Stimulated activated CD8-positive, alpha-beta memory T cell treated with anti-CD3 and anti-CD28 coated beads, Interleukin-15, amount 100 ng/mL, for 48 hours (primary cell): Measurements from ENCODE around the gene ANKS1A.
"Not testable (repeated sequence)": the region's sequence is repeated elsewhere in the genome, so short reads cannot be mapped to it uniquely, and the experiment has no call there.

Experiments
- DNase-seq, 2 donors: peaks; one replicate each; pipeline ENCODE4 v3.0.0-alpha.2; 2020; ENCODE audit warnings: low read depth in 2 of 2

Gene ANKS1A

DNA sequence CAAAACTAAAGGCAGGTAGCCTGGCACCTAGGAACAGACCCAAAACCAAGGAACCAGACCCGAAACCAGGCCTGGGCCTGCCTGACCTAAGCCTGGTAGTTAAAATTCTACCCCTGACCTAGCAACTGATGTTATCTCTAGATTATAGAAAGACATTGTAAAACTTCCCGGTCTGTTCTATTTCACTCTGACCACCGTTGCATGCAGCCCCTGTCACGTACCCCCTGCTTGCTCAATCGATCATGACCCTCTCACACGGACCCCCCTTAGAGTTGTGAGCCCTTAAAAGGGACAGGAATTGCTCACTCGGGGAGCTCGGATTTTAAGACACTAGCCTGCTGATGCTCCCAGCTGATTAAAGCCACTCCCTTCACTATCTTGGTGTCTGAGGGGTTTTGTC is 109.4 kb downstream of the ANKS1A start:
- not testable (repeated sequence) for DNase-seq

DNA sequence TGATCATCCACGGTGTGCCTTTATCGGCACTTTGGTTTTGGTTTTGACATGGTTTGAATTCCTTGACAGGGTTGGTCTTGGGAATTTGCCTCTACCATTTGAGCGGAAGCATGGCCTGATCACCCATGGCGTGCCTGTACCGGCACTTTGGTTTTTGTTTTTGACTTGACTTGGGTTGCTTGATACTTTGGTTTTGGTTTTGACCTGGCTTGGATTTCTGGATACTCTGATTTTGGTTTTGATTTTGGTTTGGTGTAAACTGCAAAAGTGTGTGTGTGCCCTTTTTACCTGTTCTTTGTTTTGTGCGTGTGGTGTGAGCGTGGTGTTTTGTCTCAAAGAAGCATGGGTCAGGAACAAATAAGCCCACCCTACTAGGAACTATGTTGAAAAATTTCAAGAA is 110.1 kb downstream of the ANKS1A start:
- DNase-seq: not testable (repeated sequence)

GRCh38 chr6:34999962-35000361 is 110.9 kb downstream of the ANKS1A start:
- not testable (repeated sequence) for DNase-seq

DNA sequence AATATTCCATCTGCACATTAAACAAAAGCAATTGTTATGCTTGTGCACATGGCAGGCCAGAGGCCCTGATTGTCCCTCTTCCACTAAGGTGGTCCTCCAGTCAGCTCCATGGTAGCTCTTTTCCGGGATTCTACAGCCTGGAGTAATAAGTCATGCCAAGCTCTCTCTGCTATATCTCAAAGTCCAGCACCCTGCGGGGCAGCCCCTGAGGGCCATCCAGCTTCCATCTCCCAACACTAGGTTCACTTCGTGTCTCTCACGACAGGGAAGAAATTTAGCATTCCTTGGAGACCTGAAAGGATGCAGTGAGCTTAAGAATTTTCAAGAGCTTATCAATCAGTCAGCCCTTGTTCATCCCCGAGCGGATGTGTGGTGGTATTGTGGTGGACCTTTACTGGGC is 112.3 kb downstream of the ANKS1A start:
- DNase-seq: not testable (repeated sequence)

- DNase-seq: not testable (repeated sequence)
These were observed 115.0 kb downstream of the ANKS1A start for GRCh38 chr6:35003886-35004530.

GRCh38 chr6:35007016-35007415 is 118.0 kb downstream of the ANKS1A start:
- no peak for DNase-seq

DNA sequence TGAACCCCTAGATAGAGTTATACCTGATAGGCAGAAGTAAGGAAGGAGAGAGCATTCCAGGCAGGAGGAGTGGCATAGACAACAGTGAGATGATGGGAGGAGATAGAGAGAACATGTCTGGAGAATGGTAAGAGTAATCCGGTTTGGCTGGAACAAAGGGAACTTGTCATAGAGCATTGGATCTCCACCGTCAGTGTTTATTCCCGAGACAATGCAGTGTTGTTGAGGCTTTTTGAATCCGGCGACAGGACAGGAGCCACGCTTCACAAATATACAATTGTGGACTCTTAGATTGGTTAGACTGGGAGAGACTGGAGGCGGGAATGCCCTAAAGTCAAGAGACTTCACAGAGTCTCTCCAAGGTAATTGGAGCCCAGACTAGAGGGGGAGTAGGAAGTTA is 119.8 kb downstream of the ANKS1A start:
- DNase-seq: no peak

DNA sequence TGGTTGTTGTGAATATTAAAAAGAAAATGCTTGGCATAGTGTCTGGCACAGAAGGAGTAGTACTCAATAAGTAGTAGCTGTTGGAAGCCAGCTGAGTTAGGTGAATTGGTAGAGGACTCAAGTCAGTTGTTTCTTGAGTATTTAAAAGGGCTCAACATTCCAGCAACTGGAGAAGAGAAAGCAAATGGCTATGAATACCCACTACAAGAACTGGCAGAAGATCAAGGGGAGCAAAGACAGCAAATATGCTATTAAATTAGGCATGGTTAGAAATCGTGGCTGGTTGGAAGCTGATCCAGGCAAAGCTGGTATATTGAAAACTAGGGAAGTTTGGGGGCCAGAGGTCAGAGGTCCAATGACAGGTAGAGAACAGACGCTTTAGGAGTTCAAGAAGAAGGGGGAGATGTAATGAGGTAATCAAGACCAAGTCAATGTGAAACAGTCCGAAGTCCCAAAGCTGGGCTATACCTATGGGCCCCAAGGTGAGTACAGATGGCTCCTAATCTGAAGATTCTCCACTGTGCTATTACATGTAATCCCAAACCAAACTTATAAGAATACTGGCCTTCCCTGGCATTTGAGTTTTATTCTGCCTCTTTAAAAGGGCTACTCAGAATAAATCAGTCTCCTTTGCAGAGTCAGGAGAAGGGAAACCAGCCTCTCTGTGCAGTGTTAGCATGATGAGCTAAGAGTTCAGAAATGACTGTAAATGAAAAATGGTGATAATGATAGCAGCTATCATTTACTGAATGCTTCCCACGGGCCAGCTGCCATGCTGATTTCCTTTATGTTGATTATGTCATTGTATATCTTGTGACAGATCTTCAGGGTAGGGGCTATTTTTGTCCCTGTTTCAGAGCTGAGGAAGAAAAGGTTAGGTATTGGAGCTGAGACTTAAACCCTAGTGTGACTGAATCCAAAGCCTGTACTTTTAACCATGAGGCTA is 122.3 kb downstream of the ANKS1A start:
- DNase-seq: no peak

DNA sequence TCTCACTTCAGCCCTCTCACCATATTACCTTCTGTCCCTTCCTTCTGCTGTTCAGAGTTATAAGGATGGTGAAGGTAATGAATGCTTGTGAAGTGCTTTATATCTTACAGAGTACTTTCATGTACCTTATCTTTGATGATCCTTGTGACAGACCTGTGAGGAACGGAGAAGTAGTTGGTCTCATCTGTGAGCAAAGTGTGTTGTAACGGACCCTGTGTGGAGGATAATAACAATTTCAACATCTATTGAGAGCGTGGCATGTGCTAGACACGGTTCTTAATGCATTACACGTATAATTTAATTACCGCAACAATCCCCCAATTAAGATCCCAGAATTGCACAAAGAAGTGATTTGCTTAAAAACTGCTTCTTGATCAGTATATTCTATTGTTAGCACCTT is 124.6 kb downstream of the ANKS1A start:
- DNase-seq: no peak

- DNase-seq: no peak
These were observed 125.3 kb downstream of the ANKS1A start for GRCh38 chr6:35014341-35014740.

GRCh38 chr6:35014786-35015185 is 125.7 kb downstream of the ANKS1A start:
- DNase-seq: no peak

- no peak for DNase-seq
These were observed 126.4 kb downstream of the ANKS1A start for GRCh38 chr6:35015476-35015875.

GRCh38 chr6:35015996-35016395 is 126.9 kb downstream of the ANKS1A start:
- DNase-seq: no peak

DNA sequence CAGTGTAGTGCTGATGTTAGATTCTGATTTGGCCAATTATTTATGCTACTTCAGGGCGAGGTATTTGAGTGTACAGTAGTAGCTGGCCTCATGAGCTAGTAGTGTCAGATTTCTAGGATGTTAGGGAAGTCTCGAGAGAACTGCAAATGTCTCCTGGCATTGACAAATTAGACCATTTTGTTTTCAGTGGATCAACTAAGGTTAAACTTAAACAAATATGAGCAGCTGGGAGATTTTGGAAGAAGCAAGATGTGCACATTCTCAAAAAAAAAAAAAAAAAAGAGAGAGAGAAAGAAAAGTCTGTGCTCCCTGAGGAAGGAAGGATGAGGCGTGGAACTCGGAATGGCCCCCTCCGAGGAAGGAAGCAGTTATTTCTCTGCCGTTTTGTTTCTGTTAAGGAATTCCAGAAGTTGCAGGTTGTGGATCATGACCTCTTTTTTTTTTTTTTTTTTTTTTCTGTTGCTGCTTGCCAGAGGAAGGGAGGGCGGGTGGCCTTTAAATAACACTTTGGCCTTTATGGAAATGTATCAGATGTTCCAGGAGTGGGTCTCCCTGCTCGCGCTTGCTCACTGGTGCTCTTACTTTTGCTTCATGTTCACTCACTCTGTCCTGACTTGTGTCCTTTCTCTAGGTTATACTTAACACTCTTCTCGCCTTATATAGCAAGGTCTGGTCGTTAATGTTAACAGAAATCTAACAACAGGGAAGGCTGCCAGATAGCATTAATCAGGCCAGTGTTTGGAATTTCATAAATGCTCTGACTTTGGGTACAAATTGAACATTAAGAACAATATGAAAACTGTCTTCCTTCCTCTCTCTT is 127.7 kb downstream of the ANKS1A start:
- no peak for DNase-seq

DNA sequence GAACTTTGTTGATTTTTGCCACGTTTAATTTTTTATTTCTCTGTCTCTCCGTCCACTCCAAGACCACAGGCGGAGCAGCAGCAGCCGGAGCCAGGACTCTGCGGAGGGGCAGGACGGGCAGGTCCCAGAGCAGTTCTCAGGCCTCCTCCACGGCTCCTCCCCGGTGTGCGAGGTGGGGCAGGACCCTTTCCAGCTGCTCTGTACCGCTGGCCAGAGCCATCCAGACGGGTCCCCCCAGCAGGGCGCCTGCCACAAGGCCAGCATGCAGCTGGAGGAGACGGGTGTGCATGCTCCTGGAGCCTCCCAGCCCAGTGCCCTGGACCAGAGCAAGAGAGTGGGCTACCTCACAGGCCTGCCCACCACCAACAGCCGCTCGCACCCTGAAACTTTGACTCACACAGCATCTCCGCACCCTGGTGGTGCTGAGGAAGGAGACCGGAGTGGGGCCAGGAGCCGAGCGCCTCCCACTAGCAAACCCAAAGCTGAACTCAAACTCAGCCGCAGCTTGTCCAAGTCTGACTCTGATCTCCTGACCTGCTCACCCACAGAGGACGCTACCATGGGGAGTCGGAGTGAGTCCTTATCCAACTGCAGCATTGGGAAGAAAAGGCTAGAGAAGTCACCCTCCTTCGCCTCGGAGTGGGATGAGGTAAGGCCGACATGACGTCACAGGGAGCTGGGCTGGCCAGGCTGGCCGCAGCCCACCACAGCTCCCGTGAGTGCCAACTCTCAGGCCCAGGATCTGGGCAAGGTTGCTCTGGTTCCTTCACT is 128.5 kb downstream of the ANKS1A start:
- DNase-seq: no peak

GRCh38 chr6:35018182-35018519 is 129.1 kb downstream of the ANKS1A start:
- no peak for DNase-seq

- DNase-seq: no peak
These were observed 129.7 kb downstream of the ANKS1A start for GRCh38 chr6:35018746-35019145.

DNA sequence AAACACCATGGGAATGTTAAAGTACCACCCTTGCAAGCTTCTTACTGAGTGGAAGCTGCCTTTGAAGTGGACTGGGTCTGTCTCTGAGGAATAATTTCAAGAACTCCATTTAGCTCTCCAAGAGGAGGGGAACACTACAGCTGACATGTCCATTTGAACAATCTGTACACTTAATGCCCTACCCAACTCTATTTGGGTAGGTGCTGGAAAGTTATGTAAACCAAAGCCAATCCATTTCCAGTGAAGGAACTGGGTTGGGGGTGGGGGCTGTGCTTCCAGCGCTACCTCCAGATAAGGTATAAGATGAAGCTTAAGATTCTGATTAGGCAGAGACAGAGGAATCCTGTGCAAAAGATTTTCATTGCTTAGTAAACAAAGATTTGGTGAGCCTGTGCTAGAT is 130.1 kb downstream of the ANKS1A start:
- no peak for DNase-seq

DNA sequence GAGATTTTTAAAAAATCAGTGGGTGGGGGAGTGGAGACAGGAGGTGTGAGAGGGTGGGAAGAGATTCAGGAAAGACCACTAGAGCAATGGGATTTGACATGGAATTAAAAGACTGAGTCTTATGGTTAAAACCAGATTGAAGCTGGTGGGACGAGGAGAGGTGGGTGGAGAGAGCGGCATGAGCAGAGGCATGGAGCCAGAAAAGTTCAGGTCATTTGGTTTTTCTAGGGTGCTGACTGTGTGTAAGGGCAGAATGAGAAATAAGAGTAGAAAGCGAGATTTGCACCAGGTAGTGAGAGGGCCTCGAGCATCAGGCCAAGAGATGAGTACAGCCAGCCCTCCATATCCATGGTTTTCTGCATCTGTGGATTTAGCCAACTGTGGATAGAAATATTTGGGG is 130.8 kb downstream of the ANKS1A start:
- no peak for DNase-seq

GRCh38 chr6:35021004-35021403 is 131.9 kb downstream of the ANKS1A start:
- no peak for DNase-seq
